ENCODE measurements around the gene SYNDIG1L.
"Not testable (repeated sequence)": the region's sequence is repeated elsewhere in the genome, so short reads cannot be mapped to it uniquely, and the experiment has no call there.

Gene SYNDIG1L

GRCh38 chr14:74457565-74457895, 31.5 kb upstream of the SYNDIG1L start:
- no peak for DNase-seq (ENCODE audit: low read depth)
- H3K4me3 ChIP-seq (ENCODE audit: low read depth, low read length), result no peak overlapping the region
- no peak for TF ChIP-seq MYC (IDR thresholded peaks at IDR 0.05; ENCODE audit: low read depth, low read length)
- no peak for TF ChIP-seq POLR2A (IDR thresholded peaks at IDR 0.05; ENCODE audit: extremely low read depth, insufficient read length)
- TF ChIP-seq, protein P1, sequence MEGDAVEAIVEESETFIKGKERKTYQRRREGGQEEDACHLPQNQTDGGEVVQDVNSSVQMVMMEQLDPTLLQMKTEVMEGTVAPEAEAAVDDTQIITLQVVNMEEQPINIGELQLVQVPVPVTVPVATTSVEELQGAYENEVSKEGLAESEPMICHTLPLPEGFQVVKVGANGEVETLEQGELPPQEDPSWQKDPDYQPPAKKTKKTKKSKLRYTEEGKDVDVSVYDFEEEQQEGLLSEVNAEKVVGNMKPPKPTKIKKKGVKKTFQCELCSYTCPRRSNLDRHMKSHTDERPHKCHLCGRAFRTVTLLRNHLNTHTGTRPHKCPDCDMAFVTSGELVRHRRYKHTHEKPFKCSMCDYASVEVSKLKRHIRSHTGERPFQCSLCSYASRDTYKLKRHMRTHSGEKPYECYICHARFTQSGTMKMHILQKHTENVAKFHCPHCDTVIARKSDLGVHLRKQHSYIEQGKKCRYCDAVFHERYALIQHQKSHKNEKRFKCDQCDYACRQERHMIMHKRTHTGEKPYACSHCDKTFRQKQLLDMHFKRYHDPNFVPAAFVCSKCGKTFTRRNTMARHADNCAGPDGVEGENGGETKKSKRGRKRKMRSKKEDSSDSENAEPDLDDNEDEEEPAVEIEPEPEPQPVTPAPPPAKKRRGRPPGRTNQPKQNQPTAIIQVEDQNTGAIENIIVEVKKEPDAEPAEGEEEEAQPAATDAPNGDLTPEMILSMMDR (IDR thresholded peaks at IDR 0.05; ENCODE audit: low read depth, low read length), result no peak
- TF ChIP-seq, protein P2, sequence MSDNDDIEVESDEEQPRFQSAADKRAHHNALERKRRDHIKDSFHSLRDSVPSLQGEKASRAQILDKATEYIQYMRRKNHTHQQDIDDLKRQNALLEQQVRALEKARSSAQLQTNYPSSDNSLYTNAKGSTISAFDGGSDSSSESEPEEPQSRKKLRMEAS (IDR thresholded peaks at IDR 0.05; ENCODE audit: low read depth, low read length), result no peak

GRCh38 chr14:74456684-74457564, 30.9 kb upstream of the SYNDIG1L start:
- TF ChIP-seq, protein P1 (IDR thresholded peaks at IDR 0.05; ENCODE audit: low read depth, low read length), result no peak
- TF ChIP-seq POLR2A (IDR thresholded peaks at IDR 0.05; ENCODE audit: extremely low read depth, insufficient read length) (no peak), MYC (IDR thresholded peaks at IDR 0.05; ENCODE audit: low read depth, low read length) (no peak)
- TF ChIP-seq, protein P2 (IDR thresholded peaks at IDR 0.05; ENCODE audit: low read depth, low read length), result no peak
- DNase-seq (ENCODE audit: low read depth), result no peak
- H3K4me3 ChIP-seq (ENCODE audit: low read depth, low read length), result no peak overlapping the region

DNA sequence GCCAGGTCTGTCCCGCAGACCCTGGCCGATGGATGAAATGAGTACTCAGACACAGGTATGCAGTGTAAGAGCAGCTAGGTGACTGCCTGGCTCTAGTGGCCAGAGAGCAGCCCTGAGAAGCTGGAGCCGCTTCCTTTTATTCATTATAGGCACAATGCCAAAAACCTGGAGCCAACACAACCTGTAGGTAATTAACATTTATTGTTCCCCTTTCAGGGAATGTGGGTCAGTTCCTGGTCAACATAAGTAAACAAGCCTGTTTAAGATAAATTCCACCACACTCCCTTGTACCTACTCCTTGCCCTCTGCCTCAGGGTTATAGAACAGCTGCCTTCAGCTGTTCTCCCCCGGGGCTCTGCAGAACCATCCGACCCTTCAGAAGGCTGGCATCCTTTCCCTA, 28.4 kb upstream of the SYNDIG1L start:
- H3K4me3 ChIP-seq (ENCODE audit: low read depth, low read length); DNase-seq (ENCODE audit: low read depth): not testable (repeated sequence)

DNA sequence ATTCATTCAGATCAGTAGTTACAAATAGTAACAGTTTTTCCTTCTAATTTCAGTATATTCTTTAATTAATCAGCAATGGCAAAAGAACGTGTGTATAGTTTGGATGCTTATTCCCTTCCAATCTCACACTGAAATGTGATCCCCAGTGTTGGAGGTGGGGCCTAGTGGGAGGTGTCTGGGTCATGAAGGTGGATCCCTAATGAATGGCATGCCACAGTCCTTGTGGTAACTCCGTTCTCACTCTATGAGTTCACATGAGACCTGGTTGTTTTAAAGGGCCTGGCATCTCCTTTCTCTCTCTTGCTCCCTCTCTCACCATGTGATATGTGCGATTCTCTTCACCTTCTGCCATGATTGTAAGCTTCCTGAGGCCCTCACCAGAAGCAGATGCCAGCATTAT, 18.9 kb upstream of the SYNDIG1L start:
- no peak overlapping the region for H3K4me3 ChIP-seq (ENCODE audit: low read depth, low read length)
- DNase-seq (ENCODE audit: low read depth), result no peak
- TF ChIP-seq, protein P1 (IDR thresholded peaks at IDR 0.05; ENCODE audit: low read depth, low read length), result no peak
- TF ChIP-seq POLR2A (IDR thresholded peaks at IDR 0.05; ENCODE audit: extremely low read depth, insufficient read length) (no peak), MYC (IDR thresholded peaks at IDR 0.05; ENCODE audit: low read depth, low read length) (no peak)
- TF ChIP-seq, protein P2 (IDR thresholded peaks at IDR 0.05; ENCODE audit: low read depth, low read length), result no peak

DNA sequence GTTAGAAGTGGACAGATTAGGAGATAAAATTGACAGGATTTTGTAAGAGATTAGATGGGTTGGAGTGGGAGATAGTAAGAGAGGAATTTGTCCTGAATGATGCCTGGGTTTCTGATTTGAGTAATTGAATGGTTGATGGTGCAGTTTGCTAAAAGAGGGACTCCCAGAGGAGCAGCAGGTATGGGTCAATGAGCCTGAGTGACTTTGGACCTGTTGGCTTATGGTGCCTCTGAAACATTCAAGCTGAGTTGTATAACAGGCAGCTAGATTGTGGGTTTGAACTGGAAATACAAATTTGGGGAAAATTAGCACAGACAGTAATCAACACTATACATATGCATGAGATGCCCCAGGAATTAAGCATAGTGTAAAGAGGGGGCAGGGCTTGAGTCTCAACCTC, 16.7 kb upstream of the SYNDIG1L start:
- no peak for DNase-seq (ENCODE audit: low read depth)
- H3K4me3 ChIP-seq (ENCODE audit: low read depth, low read length), result no peak overlapping the region
- TF ChIP-seq, protein P2 (IDR thresholded peaks at IDR 0.05; ENCODE audit: low read depth, low read length), result no peak
- TF ChIP-seq POLR2A (IDR thresholded peaks at IDR 0.05; ENCODE audit: extremely low read depth, insufficient read length), result no peak
- TF ChIP-seq MYC (IDR thresholded peaks at IDR 0.05; ENCODE audit: low read depth, low read length), result no peak
- TF ChIP-seq, protein P1 (IDR thresholded peaks at IDR 0.05; ENCODE audit: low read depth, low read length), result no peak

DNA sequence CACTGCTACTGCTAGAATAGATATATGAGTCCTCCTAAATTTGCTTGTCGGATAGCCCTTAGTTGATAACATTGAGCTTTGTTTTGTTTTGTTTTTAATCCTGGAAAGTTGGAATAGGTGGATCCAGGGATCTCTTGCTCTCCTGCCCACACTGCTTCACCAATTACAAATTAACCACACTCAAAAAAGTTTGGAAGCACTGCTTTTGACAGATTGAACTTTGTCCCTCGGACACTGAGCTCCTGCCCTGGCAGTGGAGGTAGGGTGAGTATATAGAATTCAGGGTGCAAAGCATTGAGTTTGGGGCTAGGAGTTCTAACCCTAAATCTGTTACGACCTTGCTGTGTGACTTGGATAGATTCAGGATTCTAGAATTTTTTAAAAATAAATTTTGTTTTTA, 15.1 kb upstream of the SYNDIG1L start:
- TF ChIP-seq POLR2A (IDR thresholded peaks at IDR 0.05; ENCODE audit: extremely low read depth, insufficient read length), result no peak
- TF ChIP-seq, protein P2 (IDR thresholded peaks at IDR 0.05; ENCODE audit: low read depth, low read length), result no peak
- TF ChIP-seq, protein P1 (IDR thresholded peaks at IDR 0.05; ENCODE audit: low read depth, low read length), result no peak
- TF ChIP-seq MYC (IDR thresholded peaks at IDR 0.05; ENCODE audit: low read depth, low read length), result no peak
- DNase-seq (ENCODE audit: low read depth), result no peak
- H3K4me3 ChIP-seq (ENCODE audit: low read depth, low read length), result no peak overlapping the region

Measured in NB4 (cell line).